Fibroblast of upper back skin (primary cell): ENCODE measurements around the gene RPS18.

Experiments used
- DNase-seq: peaks from one replicate; pipeline ENCODE4 v3.0.0-alpha.2; 2013

Gene RPS18

GRCh38 chr6:33315793-33316602 lies 44.1 kb downstream of the RPS18 start:
- no peak for DNase-seq

GRCh38 chr6:33316603-33317418 lies 44.9 kb downstream of the RPS18 start:
- DNase-seq = no peak

GRCh38 chr6:33317419-33317668 lies 45.5 kb downstream of the RPS18 start:
- no peak for DNase-seq

GRCh38 chr6:33317669-33318425 lies 46.0 kb downstream of the RPS18 start, which contains the start of gene ZBTB22:
Gene ZBTB22, minus strand, starts transcription at chr6:33317744. Its CDS starts 828 bp downstream, at chr6:33316916.
- DNase-seq = peak; percentile 99

GRCh38 chr6:33318426-33319073 lies 46.7 kb downstream of the RPS18 start:
- no peak for DNase-seq

- no peak for DNase-seq
Measured at GRCh38 chr6:33319939-33320314, 48.1 kb downstream of the RPS18 start.

GRCh38 chr6:33320315-33321181 lies 48.7 kb downstream of the RPS18 start:
- peak; percentile 77 for DNase-seq

GRCh38 chr6:33321227-33321626 lies 49.4 kb downstream of the RPS18 start:
- no peak for DNase-seq

- no peak for DNase-seq
Measured at GRCh38 chr6:33323623-33323948, 51.7 kb downstream of the RPS18 start.

GRCh38 chr6:33324125-33324524 lies 52.2 kb downstream of the RPS18 start:
- no peak for DNase-seq
